ENCODE results near the gene KIFC1.
A peak's percentile ranks its signal among the peaks of the same experiment; 100 is the strongest.
"Not testable (repeated sequence)": the region's sequence is repeated elsewhere in the genome, so short reads cannot be mapped to it uniquely, and the experiment has no call there.

The KIFC1 gene

DNA sequence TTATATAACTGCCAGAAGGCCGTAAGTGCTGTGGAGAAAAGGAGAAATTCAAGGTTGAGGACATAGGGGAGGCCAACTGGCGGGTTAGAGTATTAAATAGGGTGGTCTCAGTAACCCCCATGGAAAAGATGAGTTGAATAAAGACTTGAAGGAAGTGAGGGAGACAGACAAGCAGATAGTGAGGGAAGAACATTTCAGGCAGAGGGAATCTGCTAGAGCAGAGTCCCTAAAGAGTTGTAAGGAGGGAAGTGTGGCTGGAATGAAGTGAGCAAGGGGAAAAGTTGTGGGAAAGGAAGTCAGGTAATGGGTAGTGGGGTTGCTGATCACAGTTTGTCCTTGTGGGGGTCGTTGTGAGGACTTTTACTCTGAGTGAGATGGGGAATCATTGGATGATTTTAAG, 1.4 kb downstream of the KIFC1 start:
- H3K4me2 ChIP-seq (ENCODE audit: low read length): peak overlapping the region; percentile 81
- no peaks in the 10 kb centered on the region for H3K9me3 ChIP-seq (ENCODE audit: low read length)
- no peaks in the 10 kb centered on the region for H3F3A ChIP-seq (ENCODE audit: insufficient read depth, low read length)
- H3K9ac ChIP-seq (ENCODE audit: low read length): peak overlapping the region; percentile 98
- TF ChIP-seq CTCF (IDR thresholded peaks at IDR 0.05; ENCODE audit: low read length): no peak
- no peak for TF ChIP-seq EZH2 (IDR thresholded peaks at IDR 0.05; ENCODE audit: borderline replicate concordance, low read length)
- no peaks in the 10 kb centered on the region for H3K9me2 ChIP-seq (ENCODE audit: low read depth, low read length)
- peak overlapping the region; percentile 92 for H3K27ac ChIP-seq (ENCODE audit: low read depth, low read length, poor library complexity, severe bottlenecking)
- peaks cover 54% of the 10 kb centered on the region for H3K79me2 ChIP-seq (ENCODE audit: insufficient read depth, low read length)
- peaks cover 40% of the 10 kb centered on the region for H3K4me1 ChIP-seq (ENCODE audit: insufficient read depth, low read length, severe bottlenecking)
- no peaks in the 10 kb centered on the region for H3K27me3 ChIP-seq (ENCODE audit: insufficient read depth, low read length)
- peaks cover 35% of the 10 kb centered on the region for H3K36me3 ChIP-seq (ENCODE audit: insufficient read depth, low read length)
- no peaks in the 10 kb centered on the region for H4K20me1 ChIP-seq (ENCODE audit: insufficient read depth, low read length)
- H2AFZ ChIP-seq (ENCODE audit: low read length): no peak overlapping the region
- peak overlapping the region; percentile 91 for H3K4me3 ChIP-seq (ENCODE audit: low read depth, low read length, poor library complexity, severe bottlenecking)

- Histone ChIP-seq H3K9ac (ENCODE audit: low read length) (no peak overlapping the region), H4K20me1 (ENCODE audit: insufficient read depth, low read length) (no peaks in the 10 kb centered on the region), H3F3A (ENCODE audit: insufficient read depth, low read length) (no peaks in the 10 kb centered on the region), H3K36me3 (ENCODE audit: insufficient read depth, low read length) (peaks cover 76% of the 10 kb centered on the region), H3K27ac (ENCODE audit: low read depth, low read length, poor library complexity, severe bottlenecking) (no peak overlapping the region), H3K4me1 (ENCODE audit: insufficient read depth, low read length, severe bottlenecking) (peaks cover 32% of the 10 kb centered on the region), H3K27me3 (ENCODE audit: insufficient read depth, low read length) (no peaks in the 10 kb centered on the region), H2AFZ (ENCODE audit: low read length) (no peak overlapping the region), H3K79me2 (ENCODE audit: insufficient read depth, low read length) (peaks cover 48% of the 10 kb centered on the region), H3K4me3 (ENCODE audit: low read depth, low read length, poor library complexity, severe bottlenecking) (no peak overlapping the region), H3K4me2 (ENCODE audit: low read length) (no peak overlapping the region), H3K9me3 (ENCODE audit: low read length) (no peaks in the 10 kb centered on the region), H3K9me2 (ENCODE audit: low read depth, low read length) (no peaks in the 10 kb centered on the region)
- TF ChIP-seq EZH2 (IDR thresholded peaks at IDR 0.05; ENCODE audit: borderline replicate concordance, low read length): no peak
- TF ChIP-seq CTCF (IDR thresholded peaks at IDR 0.05; ENCODE audit: low read length): no peak
Observed at GRCh38 chr6:33397541-33397940, 5.9 kb downstream of the KIFC1 start.

DNA sequence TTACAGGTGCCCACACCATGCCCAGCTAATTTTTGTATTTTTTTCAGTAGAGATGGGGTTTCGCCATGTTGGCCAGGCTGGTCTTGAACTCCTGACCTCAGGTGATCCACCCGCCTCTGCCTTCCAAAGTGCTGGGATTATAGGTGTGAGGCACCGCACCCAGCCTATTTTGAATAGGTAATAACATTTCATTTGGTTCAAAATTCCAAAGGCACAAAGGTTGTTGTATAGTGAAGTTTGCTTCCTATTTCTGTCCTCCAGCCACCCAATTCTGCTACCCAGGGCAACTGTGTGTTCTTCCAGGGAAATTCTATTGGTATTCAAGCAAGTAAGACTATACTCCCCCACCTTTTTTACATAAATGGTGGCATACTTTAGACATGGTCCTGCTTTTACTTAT, 7.0 kb downstream of the KIFC1 start:
- not testable (repeated sequence) for H2AFZ ChIP-seq (ENCODE audit: low read length); H3K27me3 ChIP-seq (ENCODE audit: insufficient read depth, low read length); H3K4me3 ChIP-seq (ENCODE audit: low read depth, low read length, poor library complexity, severe bottlenecking); H3K9me3 ChIP-seq (ENCODE audit: low read length); H3K9me2 ChIP-seq (ENCODE audit: low read depth, low read length); H3K4me2 ChIP-seq (ENCODE audit: low read length); H3K27ac ChIP-seq (ENCODE audit: low read depth, low read length, poor library complexity, severe bottlenecking); H3K9ac ChIP-seq (ENCODE audit: low read length); H3F3A ChIP-seq (ENCODE audit: insufficient read depth, low read length); H4K20me1 ChIP-seq (ENCODE audit: insufficient read depth, low read length)
- peaks cover 23% of the 10 kb centered on the region for H3K4me1 ChIP-seq (ENCODE audit: insufficient read depth, low read length, severe bottlenecking)
- H3K79me2 ChIP-seq (ENCODE audit: insufficient read depth, low read length): peaks cover 38% of the 10 kb centered on the region
- peaks cover 87% of the 10 kb centered on the region for H3K36me3 ChIP-seq (ENCODE audit: insufficient read depth, low read length)

GRCh38 chr6:33399881-33400280, 8.3 kb downstream of the KIFC1 start:
- not testable (repeated sequence) for H3K4me2 ChIP-seq (ENCODE audit: low read length); H3K9me2 ChIP-seq (ENCODE audit: low read depth, low read length); H3K9me3 ChIP-seq (ENCODE audit: low read length); H3K27ac ChIP-seq (ENCODE audit: low read depth, low read length, poor library complexity, severe bottlenecking); H3K4me3 ChIP-seq (ENCODE audit: low read depth, low read length, poor library complexity, severe bottlenecking); H3K27me3 ChIP-seq (ENCODE audit: insufficient read depth, low read length); H2AFZ ChIP-seq (ENCODE audit: low read length); H3F3A ChIP-seq (ENCODE audit: insufficient read depth, low read length); H4K20me1 ChIP-seq (ENCODE audit: insufficient read depth, low read length); H3K9ac ChIP-seq (ENCODE audit: low read length)
- Histone ChIP-seq H3K36me3 (ENCODE audit: insufficient read depth, low read length) (peaks cover 89% of the 10 kb centered on the region), H3K4me1 (ENCODE audit: insufficient read depth, low read length, severe bottlenecking) (peaks cover 11% of the 10 kb centered on the region), H3K79me2 (ENCODE audit: insufficient read depth, low read length) (peaks cover 25% of the 10 kb centered on the region)
